ENCODE data around the gene ALK.

- no peak for TF ChIP-seq CTCF (IDR thresholded peaks at IDR 0.05)
- TF ChIP-seq POLR2A (IDR thresholded peaks at IDR 0.05), result no peak
These were observed 603.4 kb downstream of the ALK start for GRCh38 chr2:29317801-29318485.
